Vagina (tissue), 2 donors: ENCODE measurements around the gene ACRBP.

ENCODE experiments used
- CTCF ChIP-seq, 3 experiments: fragments of 450-650 bp in 2 of 3; fragments of 200-600 bp in 1 of 3; sonication (generic) in 1 of 3; IDR thresholded peaks; one replicate each; pipeline ENCODE4 v1.5.1; 2017 to 2019; ENCODE audit warnings: antibody characterized with exemption in 3 of 3, mild to moderate bottlenecking in 2 of 3, moderate library complexity in 2 of 3
- POLR2A ChIP-seq, 2 donors: fragments of 450-650 bp; IDR thresholded peaks; one replicate each; pipeline ENCODE4 v1.6.1; 2017; ENCODE audit warnings: antibody characterized with exemption in 2 of 2, mild to moderate bottlenecking in 2 of 2, moderate library complexity in 2 of 2
- POLR2AphosphoS5 ChIP-seq, 2 donors: sonication (generic); formaldehyde crosslinking; IDR thresholded peaks; one replicate each; pipeline ENCODE4 v1.9.0; 2017; ENCODE audit warnings: antibody characterized with exemption in 2 of 2, mild to moderate bottlenecking in 2 of 2, low read depth in 1 of 2; ENCODE audit not compliant: insufficient read depth in 1 of 2

DNA sequence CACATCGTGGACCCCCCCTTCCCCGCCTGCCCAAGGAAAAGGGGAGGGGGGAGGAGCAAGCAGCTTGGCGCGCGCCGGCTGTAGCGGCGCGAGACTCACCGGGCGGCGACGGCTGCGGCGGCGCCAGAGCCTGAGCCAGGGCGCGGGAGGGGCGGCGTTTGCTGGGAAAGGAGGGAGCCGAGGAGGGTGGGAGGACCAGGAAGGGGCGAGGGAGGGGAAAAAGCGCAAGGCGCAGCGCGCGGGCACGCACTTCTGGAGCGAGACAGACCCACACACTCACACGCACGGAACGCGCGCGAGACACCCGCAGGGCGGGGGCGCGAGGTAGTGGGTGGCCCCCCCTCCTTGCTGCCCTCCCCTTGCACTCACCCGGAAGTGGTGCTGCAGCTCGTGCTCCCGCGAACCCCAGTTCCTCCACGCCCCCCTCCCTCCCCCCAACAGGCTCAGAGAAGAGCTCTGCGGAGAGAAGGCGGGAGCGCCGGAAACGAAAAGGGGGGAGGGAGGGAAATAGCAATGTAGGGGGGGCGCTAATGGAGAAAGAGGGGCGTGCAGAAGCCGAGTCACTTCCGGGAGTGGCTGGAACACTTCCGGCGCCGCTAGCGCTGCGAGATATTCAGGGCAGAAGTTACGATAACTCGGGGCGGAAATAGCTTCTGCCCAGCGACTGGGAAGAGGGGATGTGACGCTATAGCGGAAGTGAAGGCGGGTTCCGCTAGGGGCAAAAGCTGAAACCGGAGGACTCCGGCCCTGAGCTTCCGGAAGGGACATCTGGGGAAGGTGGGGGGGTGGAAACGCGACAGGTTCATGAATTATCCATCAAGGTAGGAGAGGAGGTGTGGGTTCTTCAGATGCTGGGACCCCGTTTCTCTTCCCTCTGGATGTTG, 42.0 kb upstream of the ACRBP start, which contains the start of gene ZNF384:
- TF ChIP-seq CTCF (IDR thresholded peaks at IDR 0.05) (peak in 1 of 3 experiments; percentile 38), POLR2AphosphoS5 (IDR thresholded peaks at IDR 0.05; ENCODE audit: insufficient read depth in 1 of 2, low read depth in 1 of 2) (peak; percentile 92 to 98), POLR2A (IDR thresholded peaks at IDR 0.05) (peak in 1 of 2 donors; percentile 28)
